GM21825 (cell line): ENCODE data around the gene TMEM43.
"Not testable (repeated sequence)": the region's sequence is repeated elsewhere in the genome, so short reads cannot be mapped to it uniquely, and the experiment has no call there.

Source experiments
- ATAC-seq: cut with Tn5 transposase; IDR thresholded peaks from one replicate; pipeline ENCODE4 v1.9.1; 2021; ENCODE audit warnings: mild to moderate bottlenecking, moderate library complexity; ENCODE audit not compliant: unreplicated experiment

Gene TMEM43

GRCh38 chr3:14120921-14121448 is 3.9 kb upstream of the TMEM43 start:
- ATAC-seq = not testable (repeated sequence)

- ATAC-seq = no peak
Measured at GRCh38 chr3:14121859-14122258, 3.0 kb upstream of the TMEM43 start.

- ATAC-seq = no peak
Measured at GRCh38 chr3:14122301-14122700, 2.6 kb upstream of the TMEM43 start.

- no peak for ATAC-seq
Measured at GRCh38 chr3:14123308-14124222, 1.3 kb upstream of the TMEM43 start.

GRCh38 chr3:14124223-14124614 is 633 bp upstream of the TMEM43 start:
- ATAC-seq = peak; percentile 38

- ATAC-seq = peak; percentile 23
Measured at GRCh38 chr3:14125193-14126016, 553 bp downstream of the TMEM43 start.

- ATAC-seq = no peak
Measured at GRCh38 chr3:14126017-14126886, 1.4 kb downstream of the TMEM43 start.

GRCh38 chr3:14126887-14127505 is 2.1 kb downstream of the TMEM43 start:
- no peak for ATAC-seq

- ATAC-seq = no peak
Measured at GRCh38 chr3:14127516-14128161, 2.8 kb downstream of the TMEM43 start.

- ATAC-seq = no peak
Measured at GRCh38 chr3:14128724-14129123, 3.9 kb downstream of the TMEM43 start.

GRCh38 chr3:14129296-14129695 is 4.4 kb downstream of the TMEM43 start:
- no peak for ATAC-seq

GRCh38 chr3:14130230-14130629 is 5.4 kb downstream of the TMEM43 start:
- ATAC-seq = no peak

GRCh38 chr3:14130707-14131106 is 5.9 kb downstream of the TMEM43 start:
- no peak for ATAC-seq

- no peak for ATAC-seq
Measured at GRCh38 chr3:14131134-14131533, 6.3 kb downstream of the TMEM43 start.

GRCh38 chr3:14132120-14132519 is 7.3 kb downstream of the TMEM43 start:
- no peak for ATAC-seq

GRCh38 chr3:14132689-14133088 is 7.8 kb downstream of the TMEM43 start:
- no peak for ATAC-seq

GRCh38 chr3:14133188-14133800 is 8.4 kb downstream of the TMEM43 start:
- no peak for ATAC-seq

GRCh38 chr3:14133876-14134275 is 9.0 kb downstream of the TMEM43 start:
- ATAC-seq = no peak

GRCh38 chr3:14134291-14134690 is 9.4 kb downstream of the TMEM43 start:
- ATAC-seq = no peak
